Esophagus muscularis mucosa (tissue), 4 donors: Measurements from ENCODE around the gene GPR61. TPM values are rescaled to one million over a fixed set of nuclear protein-coding genes. Genes with fewer than 3 reads are reported as not detected.
A peak's percentile ranks its signal among the peaks of the same experiment; 100 is the strongest.

Source experiments
- DNase-seq: peaks from one replicate; pipeline ENCODE4 v3.0.0-alpha.2; 2017; ENCODE audit errors: extremely low spot score
- H3K27ac ChIP-seq, 4 donors: fragments of 200-600 bp; sonication (generic); replicated peaks in 1 of 4; 1 replicate in 3 of 4; 2 replicates in 1 of 4; pipeline ENCODE4 v1.5.1; 2016 to 2019; ENCODE audit warnings: mild to moderate bottlenecking in 1 of 4
- H3K27me3 ChIP-seq, 4 donors: fragments of 200-600 bp; sonication (generic); one replicate each; pipeline versions ENCODE4 v1.5.1 to v1.6.0; 2016 to 2019
- H3K36me3 ChIP-seq, 4 donors: fragments of 200-600 bp; sonication (generic); one replicate each; pipeline ENCODE4 v1.5.1; 2016 to 2019
- H3K4me1 ChIP-seq, 4 donors: fragments of 200-600 bp; sonication (generic); one replicate each; pipeline ENCODE4 v1.5.1; 2016 to 2019
- H3K4me3 ChIP-seq, 4 donors: fragments of 200-600 bp; sonication (generic); 1 replicate in 2 of 4; 2 replicates in 2 of 4; pipeline ENCODE4 v1.5.1; 2016 to 2019; ENCODE audit warnings: mild to moderate bottlenecking in 4 of 4, moderate library complexity in 1 of 4
- H3K9me3 ChIP-seq, 4 donors: fragments of 200-600 bp; sonication (generic); 1 replicate in 3 of 4; 2 replicates in 1 of 4; pipeline ENCODE4 v1.5.1; 2016 to 2019
- CTCF ChIP-seq, 3 experiments: fragments of 200-600 bp in 2 of 3; fragments of 450-650 bp in 1 of 3; sonication (generic) in 2 of 3; IDR thresholded peaks; one replicate each; pipeline ENCODE4 v1.5.1; 2017 to 2019; ENCODE audit warnings: antibody characterized with exemption in 3 of 3, mild to moderate bottlenecking in 2 of 3, moderate library complexity in 1 of 3
- EP300 ChIP-seq: sonication (generic); formaldehyde crosslinking; IDR thresholded peaks from one replicate; pipeline ENCODE4 v1.6.1; 2017; ENCODE audit warnings: antibody characterized with exemption
- POLR2A ChIP-seq: fragments of 450-650 bp; IDR thresholded peaks from one replicate; pipeline ENCODE4 v1.6.1; 2017; ENCODE audit warnings: antibody characterized with exemption, moderate library complexity, mild to moderate bottlenecking, low read depth
- POLR2AphosphoS5 ChIP-seq, 2 donors: sonication (generic); formaldehyde crosslinking; IDR thresholded peaks; one replicate each; pipeline ENCODE4 v1.6.1; 2017; ENCODE audit warnings: antibody characterized with exemption in 2 of 2
- WGBS: methylation state at CpG from one replicate; pipeline ENCODE4 v1.1.5; 2018; 5-methylcytosine and 5-hydroxymethylcytosine counted together
- intact Hi-C: fragments of 100-400 bp; cut with DNase I; formaldehyde crosslinking; loops from one replicate; pipeline ENCODE4 v1.15.1; 2023
- total RNA-seq, 4 donors: library from RNA; depleted of rRNA; stranded (reverse); fragments of >200 nt; gene quantifications; one replicate each; pipeline versions ENCODE4 v1.1.0 to v1.2.1, GENCODE V29; 2016

GPR61 gene
- total RNA-seq, 4 donors from 2014 or later: not detected

- H3K4me3 ChIP-seq: no peak overlapping the region
- no peaks in the 10 kb centered on the region for H3K9me3 ChIP-seq
- H3K27me3 ChIP-seq: no peaks in the 10 kb centered on the region
- H3K4me1 ChIP-seq: peaks cover 23 to 49% (median 34%) of the 10 kb centered on the region in 4 donors
- no peak for TF ChIP-seq POLR2AphosphoS5 (IDR thresholded peaks at IDR 0.05)
- TF ChIP-seq CTCF (IDR thresholded peaks at IDR 0.05): no peak
- no peak for TF ChIP-seq EP300
- H3K27ac ChIP-seq: peak overlapping the region in 1 of 4 donors; percentile 87
- intact Hi-C loops: no loop called here
- peaks cover 5 to 50% (median 41%) of the 10 kb centered on the region in 4 donors for H3K36me3 ChIP-seq
- no peak for DNase-seq
- 63% methylated on average over 4 of the region's 4 CpGs for WGBS
These were observed 46.9 kb upstream of the GPR61 start for GRCh38 chr1:109492779-109493178.

- DNase-seq: no peak
- 59% methylated on average over 4 of the region's 4 CpGs for WGBS
- TF ChIP-seq POLR2AphosphoS5 (IDR thresholded peaks at IDR 0.05): no peak
- no peak for TF ChIP-seq EP300
- TF ChIP-seq POLR2A: no peak
- TF ChIP-seq CTCF (IDR thresholded peaks at IDR 0.05): no peak
- Histone ChIP-seq H3K27me3 (no peaks in the 10 kb centered on the region), H3K27ac (peak overlapping the region; percentile 76 to 87 (median 84)), H3K36me3 (peaks cover 5 to 50% (median 41%) of the 10 kb centered on the region in 4 donors), H3K4me3 (peak overlapping the region; percentile 74 to 91 (median 82)), H3K4me1 (peaks cover 23 to 54% (median 37%) of the 10 kb centered on the region in 4 donors), H3K9me3 (no peaks in the 10 kb centered on the region)
- intact Hi-C loops: no loop called here
These were observed 46.4 kb upstream of the GPR61 start for GRCh38 chr1:109493227-109493626.

- Histone ChIP-seq H3K4me3 (peak within 1 kb of the TSS; percentile 74 to 91 (median 82)), H3K27me3 (no peaks in the 10 kb centered on the region), H3K4me1 (peaks cover 23 to 61% (median 44%) of the 10 kb centered on the region in 4 donors), H3K27ac (peak within 1 kb of the TSS; percentile 76 to 87 (median 84)), H3K36me3 (peaks cover 5 to 43% (median 35%) of the 10 kb centered on the region in 4 donors), H3K9me3 (no peaks in the 10 kb centered on the region)
- 0% methylated on average over 6 of the region's 44 CpGs for WGBS
- intact Hi-C loops: no loop called here
- peak in 2 of 3 experiments; percentile 93 to 94 for TF ChIP-seq CTCF (IDR thresholded peaks at IDR 0.05)
- TF ChIP-seq EP300: no peak
- peak; percentile 62 to 83 for TF ChIP-seq POLR2AphosphoS5 (IDR thresholded peaks at IDR 0.05)
- TF ChIP-seq POLR2A: no peak
- peak; percentile 96 for DNase-seq
These were observed 45.7 kb upstream of the GPR61 start, which contains the start of gene CYB561D1 for GRCh38 chr1:109493805-109494539. Gene CYB561D1, plus strand, starts transcription at chr1:109494094. Its CDS starts 46 bp downstream, at chr1:109494140.

- TF ChIP-seq POLR2A (no peak), POLR2AphosphoS5 (IDR thresholded peaks at IDR 0.05) (no peak), EP300 (no peak), CTCF (IDR thresholded peaks at IDR 0.05) (no peak)
- intact Hi-C loops: no loop called here
- Histone ChIP-seq H3K27ac (no peak overlapping the region), H3K9me3 (no peaks in the 10 kb centered on the region), H3K27me3 (no peaks in the 10 kb centered on the region), H3K4me3 (no peak overlapping the region), H3K36me3 (peaks cover 5 to 42% (median 33%) of the 10 kb centered on the region in 4 donors), H3K4me1 (peaks cover 31 to 74% (median 57%) of the 10 kb centered on the region in 4 donors)
- DNase-seq: no peak
- 89% methylated on average over 4 of the region's 7 CpGs for WGBS
These were observed 43.9 kb upstream of the GPR61 start for GRCh38 chr1:109495738-109496137.
